Subcutaneous abdominal adipose tissue (tissue), 5 donors: ENCODE data around the gene TEX38.
A peak's percentile ranks its signal among the peaks of the same experiment; 100 is the strongest.

Source experiments
- H3K27ac ChIP-seq: one replicate; pipeline ENCODE4 v1.7.0; 2013; ENCODE audit warnings: low read depth, mild to moderate bottlenecking, inconsistent platforms, low read length, moderate library complexity
- H3K27me3 ChIP-seq, 5 donors: one replicate each; pipeline ENCODE4 v1.7.0; 2013; ENCODE audit warnings: low read length in 5 of 5, inconsistent platforms in 1 of 5; ENCODE audit not compliant: control insufficient read depth in 5 of 5, insufficient read depth in 4 of 5
- H3K36me3 ChIP-seq, 5 donors: one replicate each; pipeline ENCODE4 v1.7.0; 2013; ENCODE audit warnings: low read length in 5 of 5; ENCODE audit not compliant: control insufficient read depth in 5 of 5, insufficient read depth in 5 of 5
- H3K4me1 ChIP-seq, 5 donors: one replicate each; pipeline ENCODE4 v1.7.0; 2013; ENCODE audit warnings: low read length in 5 of 5, mild to moderate bottlenecking in 3 of 5, moderate library complexity in 1 of 5; ENCODE audit not compliant: control insufficient read depth in 5 of 5, insufficient read depth in 5 of 5
- H3K4me3 ChIP-seq, 5 donors: one replicate each; pipeline ENCODE4 v1.7.0; 2013; ENCODE audit warnings: low read length in 5 of 5, low read depth in 1 of 5
- H3K9ac ChIP-seq, 5 donors: one replicate each; pipeline ENCODE4 v1.7.0; 2013; ENCODE audit warnings: low read length in 5 of 5, mild to moderate bottlenecking in 4 of 5, moderate library complexity in 3 of 5
- H3K9me3 ChIP-seq, 5 donors: one replicate each; pipeline ENCODE4 v1.7.0; 2013; ENCODE audit warnings: low read length in 5 of 5; ENCODE audit not compliant: control insufficient read depth in 5 of 5
- donor health status: healthy.
- donor health status: healthy.
- donor health status: healthy.
- donor health status: healthy.
- donor health status: healthy.

TEX38 gene

DNA sequence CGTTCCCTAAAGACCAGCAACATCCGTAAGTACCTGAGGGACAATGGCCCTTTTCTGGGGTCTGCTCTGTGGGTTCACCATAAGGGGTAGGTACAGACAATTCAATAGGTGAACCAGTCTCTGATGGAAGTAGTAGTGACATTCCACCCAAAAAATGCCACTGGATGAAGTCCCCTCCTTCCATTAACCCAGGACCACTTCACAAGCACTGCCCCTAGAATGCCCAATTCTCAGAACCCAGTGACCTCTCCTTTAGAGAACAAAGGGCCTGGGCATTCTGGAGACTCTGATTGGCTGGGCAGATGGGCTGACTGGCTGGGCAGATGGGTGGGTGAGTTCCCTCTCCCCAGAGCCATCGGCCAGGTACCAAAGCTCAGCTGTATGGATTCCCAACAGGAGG is at the start of gene TEX38:
TSS of gene TEX38 (plus strand) at position 301 of the 400 bp plus-strand sequence. CDS start at position 382, 81 bp downstream.
- H3K36me3 ChIP-seq = peaks cover 13 to 38% (median 18%) of the 10 kb centered on the region in 5 donors
- H3K9me3 ChIP-seq = no peaks in the 10 kb centered on the region
- H3K4me3 ChIP-seq = no peak within 1 kb of the TSS
- no peak within 1 kb of the TSS for H3K9ac ChIP-seq
- no peaks in the 10 kb centered on the region for H3K27me3 ChIP-seq
- no peak within 1 kb of the TSS for H3K27ac ChIP-seq
- H3K4me1 ChIP-seq = peaks cover 10 to 22% (median 17%) of the 10 kb centered on the region in 5 donors

DNA sequence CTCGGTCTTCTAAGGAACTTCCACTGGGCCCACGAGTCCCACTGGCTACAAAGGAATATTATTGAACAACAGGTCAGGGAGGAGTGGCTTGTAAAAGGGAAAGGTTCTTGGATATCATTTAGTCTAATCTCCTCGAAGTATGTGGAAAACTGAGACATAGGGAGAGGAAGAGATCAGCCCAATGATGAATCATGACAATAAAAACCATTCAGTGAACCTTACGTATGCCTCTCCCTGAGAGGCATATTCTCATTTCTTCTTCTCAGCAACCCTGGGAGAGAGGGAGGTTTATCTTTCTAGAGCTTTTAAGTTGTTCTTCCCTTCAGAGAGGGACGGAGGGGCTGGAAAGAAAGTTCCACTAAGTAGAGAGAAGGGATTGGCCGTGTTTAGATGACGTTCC is 49.7 kb upstream of the TEX38 start:
- Histone ChIP-seq H3K36me3 (no peaks in the 10 kb centered on the region), H3K27ac (no peak overlapping the region), H3K9me3 (no peaks in the 10 kb centered on the region), H3K4me3 (no peak overlapping the region), H3K9ac (no peak overlapping the region), H3K27me3 (no peaks in the 10 kb centered on the region), H3K4me1 (peaks cover 3 to 18% (median 6%) of the 10 kb centered on the region in 5 donors)

DNA sequence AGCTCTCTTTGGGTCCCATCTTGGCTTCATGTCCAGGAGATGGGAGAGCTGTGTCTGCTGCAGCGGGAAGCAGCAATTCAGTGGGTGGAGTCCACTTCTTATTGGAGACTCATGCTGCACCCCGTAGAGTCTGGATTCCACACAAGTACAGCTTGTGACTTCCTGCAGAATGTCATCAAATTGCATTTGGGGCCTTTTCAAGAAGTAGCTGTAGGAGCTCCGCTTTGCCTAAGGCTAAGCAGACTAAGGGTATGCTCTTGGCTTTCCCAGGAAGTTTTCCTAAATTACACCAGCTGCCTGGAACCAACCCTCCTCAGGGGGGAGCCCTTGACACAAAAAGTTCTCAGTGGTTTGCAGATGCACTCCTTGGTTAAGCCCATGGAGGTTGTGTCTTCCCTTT is 49.3 kb upstream of the TEX38 start:
- Histone ChIP-seq H3K36me3 (no peaks in the 10 kb centered on the region), H3K4me3 (no peak overlapping the region), H3K9ac (no peak overlapping the region), H3K4me1 (peaks cover under 1 to 14% (median 2%) of the 10 kb centered on the region in 5 donors), H3K27ac (no peak overlapping the region), H3K27me3 (no peaks in the 10 kb centered on the region), H3K9me3 (no peaks in the 10 kb centered on the region)

DNA sequence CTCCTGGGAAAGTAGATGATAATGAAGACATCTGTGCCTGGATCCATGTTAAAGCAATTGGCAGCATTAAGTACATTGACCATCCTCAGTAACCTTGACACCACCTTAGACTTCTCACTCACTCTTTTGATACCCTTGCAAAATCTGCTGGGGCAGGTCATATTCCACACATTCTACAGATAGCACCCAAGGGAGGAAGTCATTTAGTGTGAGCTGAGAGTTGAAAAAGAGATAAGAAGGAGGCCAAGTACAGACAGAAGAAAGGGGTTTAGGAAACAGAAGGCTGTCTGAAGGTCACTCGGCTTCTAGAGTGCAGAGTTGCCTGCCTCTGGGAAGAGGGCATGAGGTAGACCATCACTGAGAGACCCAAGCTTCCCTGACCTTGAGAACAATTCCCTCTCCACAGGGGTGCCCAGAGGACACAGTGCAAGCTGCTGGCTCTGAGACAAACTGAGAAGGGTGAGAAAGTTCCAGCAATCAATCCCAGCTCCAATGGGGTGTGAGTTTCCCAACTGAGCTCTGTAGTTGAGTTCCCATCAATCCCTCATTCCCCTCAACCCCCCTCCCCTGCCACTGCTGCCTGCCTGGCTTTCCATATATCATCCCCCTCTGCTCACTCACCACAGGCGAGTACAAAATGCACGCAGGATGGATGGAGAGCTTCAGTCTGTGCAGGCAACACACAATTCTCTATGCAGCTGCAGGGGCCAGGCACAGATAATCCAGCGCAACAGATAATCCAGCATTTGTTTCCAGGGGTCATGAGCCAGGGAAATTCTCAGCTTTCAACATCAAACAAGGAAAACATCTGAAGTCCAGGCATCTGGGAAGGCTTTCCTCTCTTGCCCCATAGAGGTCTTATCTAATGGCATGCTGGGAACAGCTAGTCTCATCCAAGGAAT is 47.7 kb upstream of the TEX38 start:
- Histone ChIP-seq H3K4me3 (no peak overlapping the region), H3K36me3 (peaks cover 0 to 4% (median 0%) of the 10 kb centered on the region in 5 donors), H3K27ac (no peak overlapping the region), H3K27me3 (no peaks in the 10 kb centered on the region), H3K9ac (no peak overlapping the region), H3K4me1 (peaks cover 0 to 12% (median 2%) of the 10 kb centered on the region in 5 donors), H3K9me3 (no peaks in the 10 kb centered on the region)

DNA sequence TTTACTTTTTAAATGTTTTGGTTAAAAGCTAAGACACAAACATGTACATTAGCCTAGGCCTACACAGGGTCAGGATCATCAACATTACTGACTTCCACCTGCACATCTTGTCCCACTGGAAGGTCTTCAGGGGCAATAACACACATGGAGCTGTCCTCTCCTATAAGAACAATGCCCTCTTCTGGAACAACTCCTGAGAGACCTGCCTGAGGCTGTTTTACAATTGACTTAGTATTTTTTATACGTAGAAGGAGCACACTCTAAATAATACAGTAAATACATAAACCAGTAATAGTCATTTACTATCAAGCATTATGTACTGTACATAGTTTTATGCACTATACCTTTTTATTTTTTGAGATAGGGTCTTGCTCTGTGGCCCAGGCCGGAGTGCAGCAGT is 40.9 kb upstream of the TEX38 start:
- no peaks in the 10 kb centered on the region for H3K27me3 ChIP-seq
- H3K4me3 ChIP-seq = no peak overlapping the region
- no peak overlapping the region for H3K27ac ChIP-seq
- H3K36me3 ChIP-seq = peaks cover 44 to 57% (median 48%) of the 10 kb centered on the region in 5 donors
- H3K9me3 ChIP-seq = no peaks in the 10 kb centered on the region
- no peaks in the 10 kb centered on the region for H3K4me1 ChIP-seq
- no peak overlapping the region for H3K9ac ChIP-seq

DNA sequence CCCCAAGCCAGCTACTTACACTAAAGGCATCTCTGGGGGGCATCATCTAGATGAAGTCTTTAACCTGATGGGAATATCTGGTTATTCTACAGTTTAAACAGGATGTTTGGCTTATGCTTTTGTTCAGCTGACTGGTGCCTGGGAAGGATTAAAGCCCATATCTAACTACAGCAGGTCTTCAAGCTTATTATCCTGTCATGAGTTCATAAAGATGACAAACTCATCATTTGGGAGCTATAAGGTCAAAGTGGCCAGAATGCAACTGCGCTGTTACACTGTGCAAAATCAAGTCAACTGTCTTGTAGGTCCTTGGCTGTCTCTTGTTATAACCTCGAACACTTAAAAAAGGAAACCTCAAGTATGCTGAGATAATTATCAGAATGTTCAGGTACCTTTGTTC is 36.4 kb upstream of the TEX38 start:
- H3K9ac ChIP-seq = no peak overlapping the region
- H3K4me3 ChIP-seq = no peak overlapping the region
- no peaks in the 10 kb centered on the region for H3K27me3 ChIP-seq
- peaks cover 42 to 66% (median 50%) of the 10 kb centered on the region in 5 donors for H3K36me3 ChIP-seq
- no peaks in the 10 kb centered on the region for H3K9me3 ChIP-seq
- no peak overlapping the region for H3K27ac ChIP-seq
- peaks cover 2 to 12% (median 9%) of the 10 kb centered on the region in 5 donors for H3K4me1 ChIP-seq

DNA sequence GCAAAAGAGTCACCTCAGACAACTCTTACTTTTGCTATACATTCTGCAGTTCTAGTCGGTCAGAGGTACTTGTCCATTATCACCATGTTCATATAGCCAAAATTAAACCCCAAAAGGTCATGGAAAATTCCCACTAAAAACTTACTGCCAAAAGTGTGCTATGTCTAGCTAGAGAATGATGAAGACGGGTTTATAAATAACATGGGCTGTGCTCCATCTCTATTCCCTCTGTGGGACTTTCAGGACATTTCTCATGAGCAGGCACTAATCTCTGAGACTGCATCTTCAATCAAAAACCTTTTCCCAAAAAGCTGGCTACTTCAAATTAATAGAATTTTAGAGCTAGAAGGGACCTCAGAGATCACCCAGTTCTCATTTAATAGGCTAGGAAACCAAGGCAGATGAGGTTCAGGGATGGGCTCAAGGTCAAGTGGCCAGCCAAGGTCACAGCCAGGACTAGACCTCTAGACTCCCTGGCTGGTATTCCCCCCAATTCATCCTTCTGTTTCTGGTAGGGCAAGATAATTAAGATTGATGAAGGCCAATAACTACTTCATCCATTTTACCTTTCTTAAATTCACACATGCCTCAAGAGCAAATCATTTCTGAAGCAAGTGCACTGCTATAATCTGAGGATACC is 34.1 kb upstream of the TEX38 start:
- Histone ChIP-seq H3K9ac (no peak overlapping the region), H3K9me3 (no peaks in the 10 kb centered on the region), H3K36me3 (peaks cover 31 to 45% (median 38%) of the 10 kb centered on the region in 5 donors), H3K4me1 (peaks cover 2 to 15% (median 9%) of the 10 kb centered on the region in 5 donors), H3K27me3 (no peaks in the 10 kb centered on the region), H3K4me3 (no peak overlapping the region), H3K27ac (peak overlapping the region; percentile 44)

DNA sequence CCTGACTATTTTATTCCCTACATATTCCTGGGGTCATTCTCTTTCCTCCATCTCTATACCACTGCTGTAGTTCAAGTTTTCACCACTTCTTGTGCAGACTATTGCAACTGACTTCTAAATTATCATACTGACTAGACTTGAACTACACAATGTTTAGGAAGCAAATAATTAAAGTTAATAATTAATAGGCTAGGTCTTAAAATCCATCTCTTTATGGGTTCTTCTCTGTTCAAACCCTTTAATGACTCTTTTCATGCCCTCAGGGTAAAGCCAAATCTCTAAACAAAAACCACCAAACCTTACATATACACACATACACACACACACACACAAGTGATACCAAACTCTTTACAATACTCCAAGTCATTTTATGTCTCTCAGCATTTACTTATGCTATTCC is 32.7 kb upstream of the TEX38 start:
- Histone ChIP-seq H3K27me3 (no peaks in the 10 kb centered on the region), H3K4me3 (no peak overlapping the region), H3K36me3 (peaks cover 25 to 38% (median 30%) of the 10 kb centered on the region in 5 donors), H3K9me3 (no peaks in the 10 kb centered on the region), H3K4me1 (peaks cover 2 to 27% (median 19%) of the 10 kb centered on the region in 5 donors), H3K27ac (no peak overlapping the region), H3K9ac (no peak overlapping the region)

DNA sequence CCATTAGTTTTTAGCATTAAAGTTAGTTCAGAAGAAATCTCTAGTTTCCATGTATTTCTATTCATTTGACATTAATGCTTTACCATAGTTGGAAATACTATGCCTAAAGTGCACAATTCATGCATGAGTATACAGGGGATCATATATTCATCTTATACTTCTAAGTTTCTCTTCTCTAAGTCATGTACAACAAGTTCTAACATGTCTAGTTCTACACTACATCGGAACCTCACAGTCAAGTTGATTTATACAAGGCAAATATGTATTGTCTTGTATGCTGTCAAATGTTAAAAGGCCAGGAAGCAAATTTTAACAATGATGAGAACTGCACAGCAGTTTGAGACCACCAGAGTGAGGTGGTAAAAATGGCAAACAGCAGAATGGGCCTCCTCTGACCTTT is 32.1 kb upstream of the TEX38 start:
- H3K27me3 ChIP-seq = no peaks in the 10 kb centered on the region
- H3K4me3 ChIP-seq = no peak overlapping the region
- H3K27ac ChIP-seq = no peak overlapping the region
- H3K9me3 ChIP-seq = no peaks in the 10 kb centered on the region
- H3K9ac ChIP-seq = no peak overlapping the region
- peaks cover 21 to 31% (median 24%) of the 10 kb centered on the region in 5 donors for H3K36me3 ChIP-seq
- H3K4me1 ChIP-seq = peaks cover 2 to 27% (median 19%) of the 10 kb centered on the region in 5 donors

DNA sequence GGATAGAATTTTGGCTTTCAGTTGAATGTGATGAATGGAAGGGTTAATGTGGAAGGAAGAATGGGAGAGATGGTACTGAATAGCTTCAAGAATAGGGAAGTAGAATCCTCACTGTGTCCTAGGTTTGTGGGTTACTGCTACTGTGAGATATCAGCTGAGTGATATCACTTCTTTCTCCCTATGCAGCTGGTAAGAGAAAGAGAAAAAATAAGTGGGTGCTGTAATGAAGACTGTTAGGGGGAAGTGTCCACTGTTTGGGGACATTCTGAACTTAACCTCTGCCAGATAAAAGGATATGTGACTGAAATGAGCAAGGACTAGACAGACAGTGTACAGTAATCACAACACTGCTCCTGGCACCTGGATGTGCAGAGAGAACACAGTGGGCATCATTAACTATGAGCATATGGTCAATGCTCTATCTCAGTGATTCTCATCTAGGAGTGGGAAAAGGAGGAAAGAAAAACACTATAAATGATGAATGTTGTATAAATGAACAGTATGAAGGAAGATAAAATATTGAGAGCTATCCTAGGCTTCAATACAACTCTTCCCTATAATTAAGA is 29.5 kb upstream of the TEX38 start:
- Histone ChIP-seq H3K9me3 (no peaks in the 10 kb centered on the region), H3K9ac (no peak overlapping the region), H3K4me3 (no peak overlapping the region), H3K27ac (no peak overlapping the region), H3K27me3 (no peaks in the 10 kb centered on the region), H3K4me1 (peaks cover 2 to 23% (median 19%) of the 10 kb centered on the region in 5 donors), H3K36me3 (peaks cover 7 to 21% (median 9%) of the 10 kb centered on the region in 5 donors)
